ENCODE results near the gene RGL2. TPM values are rescaled to one million over a fixed set of nuclear protein-coding genes. Genes with fewer than 3 reads are reported as not detected.

The RGL2 gene
- polyA plus RNA-seq, 1 donor from 2014 or later, result 120 TPM

DNA sequence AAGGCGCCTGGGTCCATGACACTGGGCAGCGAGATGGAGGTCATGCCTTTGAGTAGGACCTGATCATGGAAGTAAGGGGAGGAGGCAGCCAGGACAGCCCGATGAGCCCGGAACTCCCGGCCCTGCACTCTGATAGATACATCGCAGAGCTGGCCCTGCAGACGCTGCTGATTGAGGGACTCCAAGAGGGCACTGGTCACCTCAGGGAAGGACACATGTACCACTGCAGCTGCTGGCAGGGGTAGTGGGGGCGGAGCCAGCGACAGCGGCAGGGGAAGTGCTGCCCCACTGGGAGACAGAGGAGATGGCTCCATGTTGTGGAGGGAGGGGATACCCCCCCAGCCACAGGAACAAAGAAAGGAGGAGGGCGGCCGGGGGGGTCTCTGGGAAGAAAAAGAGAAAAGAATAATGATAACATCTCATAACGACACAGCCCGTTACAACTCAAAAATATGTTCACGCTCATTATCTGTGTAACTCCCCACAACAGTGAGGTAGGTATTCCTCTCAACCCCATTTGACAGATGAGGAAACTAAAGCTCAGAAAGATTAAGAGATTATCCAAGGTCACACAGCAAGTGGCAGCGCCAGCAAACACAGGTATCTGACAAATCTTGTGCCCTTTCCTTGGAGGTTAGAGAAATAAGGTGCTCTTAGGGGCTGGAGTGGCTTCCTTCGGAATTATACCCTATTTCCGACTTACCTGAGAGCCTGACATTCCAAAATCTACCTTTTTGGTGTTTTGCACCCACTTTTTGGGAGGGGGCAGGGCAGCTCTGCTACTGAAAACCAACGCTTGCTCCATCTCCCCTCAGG lies 18.1 kb upstream of the RGL2 start:
- Histone ChIP-seq H3K36me3 (ENCODE audit: insufficient read depth, low read length) (peaks cover 4% of the 10 kb centered on the region), H3K4me3 (ENCODE audit: low read length) (peak overlapping the region; percentile 70), H3F3A (ENCODE audit: insufficient read depth, low read length, poor library complexity, severe bottlenecking) (peaks cover 6% of the 10 kb centered on the region), H3K4me2 (ENCODE audit: low read length) (no peak overlapping the region), H3K9me2 (ENCODE audit: insufficient read depth, low read length) (no peaks in the 10 kb centered on the region), H3K27me3 (ENCODE audit: insufficient read depth, low read depth, low read length) (peaks cover 22% of the 10 kb centered on the region), H4K20me1 (ENCODE audit: insufficient read depth) (no peaks in the 10 kb centered on the region), H2AFZ (ENCODE audit: low read depth, low read length) (no peak overlapping the region), H3K79me2 (replicated peaks; ENCODE audit: insufficient read depth, low read length) (peaks cover 10% of the 10 kb centered on the region), H3K27ac (ENCODE audit: low read length) (peak overlapping the region; percentile 87), H3K9ac (ENCODE audit: low read length) (peak overlapping the region; percentile 68), H3K9me3 (ENCODE audit: low read length) (no peaks in the 10 kb centered on the region)
- TF ChIP-seq, protein P1, sequence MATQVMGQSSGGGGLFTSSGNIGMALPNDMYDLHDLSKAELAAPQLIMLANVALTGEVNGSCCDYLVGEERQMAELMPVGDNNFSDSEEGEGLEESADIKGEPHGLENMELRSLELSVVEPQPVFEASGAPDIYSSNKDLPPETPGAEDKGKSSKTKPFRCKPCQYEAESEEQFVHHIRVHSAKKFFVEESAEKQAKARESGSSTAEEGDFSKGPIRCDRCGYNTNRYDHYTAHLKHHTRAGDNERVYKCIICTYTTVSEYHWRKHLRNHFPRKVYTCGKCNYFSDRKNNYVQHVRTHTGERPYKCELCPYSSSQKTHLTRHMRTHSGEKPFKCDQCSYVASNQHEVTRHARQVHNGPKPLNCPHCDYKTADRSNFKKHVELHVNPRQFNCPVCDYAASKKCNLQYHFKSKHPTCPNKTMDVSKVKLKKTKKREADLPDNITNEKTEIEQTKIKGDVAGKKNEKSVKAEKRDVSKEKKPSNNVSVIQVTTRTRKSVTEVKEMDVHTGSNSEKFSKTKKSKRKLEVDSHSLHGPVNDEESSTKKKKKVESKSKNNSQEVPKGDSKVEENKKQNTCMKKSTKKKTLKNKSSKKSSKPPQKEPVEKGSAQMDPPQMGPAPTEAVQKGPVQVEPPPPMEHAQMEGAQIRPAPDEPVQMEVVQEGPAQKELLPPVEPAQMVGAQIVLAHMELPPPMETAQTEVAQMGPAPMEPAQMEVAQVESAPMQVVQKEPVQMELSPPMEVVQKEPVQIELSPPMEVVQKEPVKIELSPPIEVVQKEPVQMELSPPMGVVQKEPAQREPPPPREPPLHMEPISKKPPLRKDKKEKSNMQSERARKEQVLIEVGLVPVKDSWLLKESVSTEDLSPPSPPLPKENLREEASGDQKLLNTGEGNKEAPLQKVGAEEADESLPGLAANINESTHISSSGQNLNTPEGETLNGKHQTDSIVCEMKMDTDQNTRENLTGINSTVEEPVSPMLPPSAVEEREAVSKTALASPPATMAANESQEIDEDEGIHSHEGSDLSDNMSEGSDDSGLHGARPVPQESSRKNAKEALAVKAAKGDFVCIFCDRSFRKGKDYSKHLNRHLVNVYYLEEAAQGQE (IDR thresholded peaks at IDR 0.05; ENCODE audit: borderline replicate concordance), result no peak
- no peak for TF ChIP-seq SMC3 (conservative IDR thresholded peaks at IDR 0.05; ENCODE audit: poor library complexity)
- no peak for TF ChIP-seq MXI1 (conservative IDR thresholded peaks at IDR 0.05; ENCODE audit: poor library complexity, severe bottlenecking)
- no peak for TF ChIP-seq RAD21 (conservative IDR thresholded peaks at IDR 0.05)
- no peak for TF ChIP-seq POLR2AphosphoS5 (IDR thresholded peaks at IDR 0.05)
- TF ChIP-seq, protein P2, sequence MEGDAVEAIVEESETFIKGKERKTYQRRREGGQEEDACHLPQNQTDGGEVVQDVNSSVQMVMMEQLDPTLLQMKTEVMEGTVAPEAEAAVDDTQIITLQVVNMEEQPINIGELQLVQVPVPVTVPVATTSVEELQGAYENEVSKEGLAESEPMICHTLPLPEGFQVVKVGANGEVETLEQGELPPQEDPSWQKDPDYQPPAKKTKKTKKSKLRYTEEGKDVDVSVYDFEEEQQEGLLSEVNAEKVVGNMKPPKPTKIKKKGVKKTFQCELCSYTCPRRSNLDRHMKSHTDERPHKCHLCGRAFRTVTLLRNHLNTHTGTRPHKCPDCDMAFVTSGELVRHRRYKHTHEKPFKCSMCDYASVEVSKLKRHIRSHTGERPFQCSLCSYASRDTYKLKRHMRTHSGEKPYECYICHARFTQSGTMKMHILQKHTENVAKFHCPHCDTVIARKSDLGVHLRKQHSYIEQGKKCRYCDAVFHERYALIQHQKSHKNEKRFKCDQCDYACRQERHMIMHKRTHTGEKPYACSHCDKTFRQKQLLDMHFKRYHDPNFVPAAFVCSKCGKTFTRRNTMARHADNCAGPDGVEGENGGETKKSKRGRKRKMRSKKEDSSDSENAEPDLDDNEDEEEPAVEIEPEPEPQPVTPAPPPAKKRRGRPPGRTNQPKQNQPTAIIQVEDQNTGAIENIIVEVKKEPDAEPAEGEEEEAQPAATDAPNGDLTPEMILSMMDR (IDR thresholded peaks at IDR 0.05; ENCODE audit: poor library complexity, severe bottlenecking), result no peak
- TF ChIP-seq EP300 (conservative IDR thresholded peaks at IDR 0.05; ENCODE audit: poor library complexity, severe bottlenecking), result no peak
- TF ChIP-seq EZH2 (IDR thresholded peaks at IDR 0.05; ENCODE audit: borderline replicate concordance, insufficient read depth, low read length, poor library complexity, severe bottlenecking), result no peak
- no peak for TF ChIP-seq TAF1 (IDR thresholded peaks at IDR 0.05; ENCODE audit: low read depth)

DNA sequence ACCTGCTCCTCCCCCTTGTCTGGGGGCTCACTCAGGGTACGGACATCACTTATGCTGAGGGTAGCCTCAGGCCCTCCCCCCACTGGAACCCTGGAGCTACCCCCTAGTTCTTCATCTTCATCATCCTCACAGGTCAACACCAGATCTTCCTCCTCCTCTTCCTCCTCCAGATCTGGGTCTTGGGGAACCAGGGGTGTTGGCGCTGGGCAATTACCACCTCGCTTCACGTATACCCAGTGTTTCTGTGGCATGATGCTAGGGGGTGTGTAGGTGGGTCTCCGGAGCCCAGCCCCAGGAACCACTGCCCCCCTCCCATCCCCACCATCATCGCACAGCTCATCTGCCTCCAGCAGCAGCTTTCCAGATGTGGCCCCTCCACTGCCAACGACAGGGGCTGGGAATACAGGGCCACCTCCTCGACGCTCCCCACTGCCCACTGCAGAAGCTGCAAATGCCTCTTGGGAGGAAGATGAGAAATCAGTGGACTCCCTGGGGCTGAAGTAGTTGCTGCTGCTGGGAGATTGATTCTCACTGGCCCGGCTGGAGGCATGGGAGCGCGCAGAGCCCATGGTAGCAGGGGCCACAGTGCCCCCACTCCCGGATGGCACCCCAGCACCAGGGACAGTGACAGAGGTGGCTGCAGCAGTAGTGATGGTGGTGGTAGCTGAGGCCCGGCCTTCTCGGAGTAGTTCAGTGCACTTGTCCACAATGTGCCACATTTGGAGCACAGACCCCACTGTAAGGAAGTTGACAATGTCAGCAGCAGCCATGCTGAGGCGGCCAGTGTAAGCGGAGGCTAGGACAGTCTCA lies 17.3 kb upstream of the RGL2 start:
- Histone ChIP-seq H3F3A (ENCODE audit: insufficient read depth, low read length, poor library complexity, severe bottlenecking) (peaks cover 6% of the 10 kb centered on the region), H3K9me3 (ENCODE audit: low read length) (no peaks in the 10 kb centered on the region), H3K9ac (ENCODE audit: low read length) (no peak overlapping the region), H3K27ac (ENCODE audit: low read length) (no peak overlapping the region), H4K20me1 (ENCODE audit: insufficient read depth) (no peaks in the 10 kb centered on the region), H3K27me3 (ENCODE audit: insufficient read depth, low read depth, low read length) (peaks cover 25% of the 10 kb centered on the region), H3K4me2 (ENCODE audit: low read length) (no peak overlapping the region), H2AFZ (ENCODE audit: low read depth, low read length) (no peak overlapping the region), H3K4me3 (ENCODE audit: low read length) (no peak overlapping the region), H3K79me2 (replicated peaks; ENCODE audit: insufficient read depth, low read length) (peaks cover 6% of the 10 kb centered on the region), H3K9me2 (ENCODE audit: insufficient read depth, low read length) (no peaks in the 10 kb centered on the region), H3K36me3 (ENCODE audit: insufficient read depth, low read length) (peaks cover 4% of the 10 kb centered on the region)
- TF ChIP-seq, protein P2 (IDR thresholded peaks at IDR 0.05; ENCODE audit: poor library complexity, severe bottlenecking), result no peak

Data from neural cell (in vitro differentiated cells).